ENCODE results near the gene EPC1.

- TF ChIP-seq, protein P1, sequence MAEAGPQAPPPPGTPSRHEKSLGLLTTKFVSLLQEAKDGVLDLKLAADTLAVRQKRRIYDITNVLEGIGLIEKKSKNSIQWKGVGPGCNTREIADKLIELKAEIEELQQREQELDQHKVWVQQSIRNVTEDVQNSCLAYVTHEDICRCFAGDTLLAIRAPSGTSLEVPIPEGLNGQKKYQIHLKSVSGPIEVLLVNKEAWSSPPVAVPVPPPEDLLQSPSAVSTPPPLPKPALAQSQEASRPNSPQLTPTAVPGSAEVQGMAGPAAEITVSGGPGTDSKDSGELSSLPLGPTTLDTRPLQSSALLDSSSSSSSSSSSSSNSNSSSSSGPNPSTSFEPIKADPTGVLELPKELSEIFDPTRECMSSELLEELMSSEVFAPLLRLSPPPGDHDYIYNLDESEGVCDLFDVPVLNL (IDR thresholded peaks at IDR 0.05; ENCODE audit: low read depth, low read length) = no peak
- no peak for TF ChIP-seq BCL11A (IDR thresholded peaks at IDR 0.05; ENCODE audit: low read depth, low read length)
- TF ChIP-seq ZNF24 (IDR thresholded peaks at IDR 0.05) = peak; percentile 79; the same call in 1 of the 2 replicates
- peak; percentile 91 to 98 for TF ChIP-seq BHLHE40 (IDR thresholded peaks at IDR 0.05; ENCODE audit: borderline replicate concordance in 1 of 2, low read depth in 2 of 2, low read length in 1 of 2)
- TF ChIP-seq, protein P2, sequence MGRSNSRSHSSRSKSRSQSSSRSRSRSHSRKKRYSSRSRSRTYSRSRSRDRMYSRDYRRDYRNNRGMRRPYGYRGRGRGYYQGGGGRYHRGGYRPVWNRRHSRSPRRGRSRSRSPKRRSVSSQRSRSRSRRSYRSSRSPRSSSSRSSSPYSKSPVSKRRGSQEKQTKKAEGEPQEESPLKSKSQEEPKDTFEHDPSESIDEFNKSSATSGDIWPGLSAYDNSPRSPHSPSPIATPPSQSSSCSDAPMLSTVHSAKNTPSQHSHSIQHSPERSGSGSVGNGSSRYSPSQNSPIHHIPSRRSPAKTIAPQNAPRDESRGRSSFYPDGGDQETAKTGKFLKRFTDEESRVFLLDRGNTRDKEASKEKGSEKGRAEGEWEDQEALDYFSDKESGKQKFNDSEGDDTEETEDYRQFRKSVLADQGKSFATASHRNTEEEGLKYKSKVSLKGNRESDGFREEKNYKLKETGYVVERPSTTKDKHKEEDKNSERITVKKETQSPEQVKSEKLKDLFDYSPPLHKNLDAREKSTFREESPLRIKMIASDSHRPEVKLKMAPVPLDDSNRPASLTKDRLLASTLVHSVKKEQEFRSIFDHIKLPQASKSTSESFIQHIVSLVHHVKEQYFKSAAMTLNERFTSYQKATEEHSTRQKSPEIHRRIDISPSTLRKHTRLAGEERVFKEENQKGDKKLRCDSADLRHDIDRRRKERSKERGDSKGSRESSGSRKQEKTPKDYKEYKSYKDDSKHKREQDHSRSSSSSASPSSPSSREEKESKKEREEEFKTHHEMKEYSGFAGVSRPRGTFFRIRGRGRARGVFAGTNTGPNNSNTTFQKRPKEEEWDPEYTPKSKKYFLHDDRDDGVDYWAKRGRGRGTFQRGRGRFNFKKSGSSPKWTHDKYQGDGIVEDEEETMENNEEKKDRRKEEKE (IDR thresholded peaks at IDR 0.05) = no peak
- TF ChIP-seq, protein P3, sequence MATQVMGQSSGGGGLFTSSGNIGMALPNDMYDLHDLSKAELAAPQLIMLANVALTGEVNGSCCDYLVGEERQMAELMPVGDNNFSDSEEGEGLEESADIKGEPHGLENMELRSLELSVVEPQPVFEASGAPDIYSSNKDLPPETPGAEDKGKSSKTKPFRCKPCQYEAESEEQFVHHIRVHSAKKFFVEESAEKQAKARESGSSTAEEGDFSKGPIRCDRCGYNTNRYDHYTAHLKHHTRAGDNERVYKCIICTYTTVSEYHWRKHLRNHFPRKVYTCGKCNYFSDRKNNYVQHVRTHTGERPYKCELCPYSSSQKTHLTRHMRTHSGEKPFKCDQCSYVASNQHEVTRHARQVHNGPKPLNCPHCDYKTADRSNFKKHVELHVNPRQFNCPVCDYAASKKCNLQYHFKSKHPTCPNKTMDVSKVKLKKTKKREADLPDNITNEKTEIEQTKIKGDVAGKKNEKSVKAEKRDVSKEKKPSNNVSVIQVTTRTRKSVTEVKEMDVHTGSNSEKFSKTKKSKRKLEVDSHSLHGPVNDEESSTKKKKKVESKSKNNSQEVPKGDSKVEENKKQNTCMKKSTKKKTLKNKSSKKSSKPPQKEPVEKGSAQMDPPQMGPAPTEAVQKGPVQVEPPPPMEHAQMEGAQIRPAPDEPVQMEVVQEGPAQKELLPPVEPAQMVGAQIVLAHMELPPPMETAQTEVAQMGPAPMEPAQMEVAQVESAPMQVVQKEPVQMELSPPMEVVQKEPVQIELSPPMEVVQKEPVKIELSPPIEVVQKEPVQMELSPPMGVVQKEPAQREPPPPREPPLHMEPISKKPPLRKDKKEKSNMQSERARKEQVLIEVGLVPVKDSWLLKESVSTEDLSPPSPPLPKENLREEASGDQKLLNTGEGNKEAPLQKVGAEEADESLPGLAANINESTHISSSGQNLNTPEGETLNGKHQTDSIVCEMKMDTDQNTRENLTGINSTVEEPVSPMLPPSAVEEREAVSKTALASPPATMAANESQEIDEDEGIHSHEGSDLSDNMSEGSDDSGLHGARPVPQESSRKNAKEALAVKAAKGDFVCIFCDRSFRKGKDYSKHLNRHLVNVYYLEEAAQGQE (IDR thresholded peaks at IDR 0.05; ENCODE audit: low read depth, low read length) = no peak; the same call in 1 of the 2 replicates
Observed at GRCh38 chr10:32346134-32346550, 816 bp downstream of the EPC1 start.

Data from GM12878 (cell line).